NCI-H526 (cell line): ENCODE measurements around the gene RNF19B.
"Not testable (repeated sequence)": the region's sequence is repeated elsewhere in the genome, so short reads cannot be mapped to it uniquely, and the experiment has no call there.

Experiments
- DNase-seq, 2 experiments: peaks; one replicate each; lab custom pipeline; 2025; lab: John Stamatoyannopoulos, UW

The RNF19B gene

GRCh38 chr1:32931760-32932159 is 32.8 kb downstream of the RNF19B start:
- DNase-seq, result no peak

- DNase-seq, result peak in 1 of 2 experiments; percentile 38
These were observed 35.2 kb downstream of the RNF19B start for GRCh38 chr1:32929366-32929765.

GRCh38 chr1:32928715-32929114 is 35.9 kb downstream of the RNF19B start:
- no peak for DNase-seq

- no peak for DNase-seq
These were observed 36.3 kb downstream of the RNF19B start for GRCh38 chr1:32928285-32928684.

- no peak for DNase-seq
These were observed 37.2 kb downstream of the RNF19B start for GRCh38 chr1:32927441-32927840.

- no peak for DNase-seq
These were observed 38.0 kb downstream of the RNF19B start for GRCh38 chr1:32926562-32926961.

GRCh38 chr1:32925403-32926162 is 39.0 kb downstream of the RNF19B start:
- DNase-seq, result peak in 1 of 2 experiments; percentile 35

- DNase-seq, result peak in 1 of 2 experiments; percentile 9
These were observed 39.7 kb downstream of the RNF19B start for GRCh38 chr1:32924881-32925344.

- no peak for DNase-seq
These were observed 43.8 kb downstream of the RNF19B start for GRCh38 chr1:32920833-32921232.

GRCh38 chr1:32919811-32920733 is 44.5 kb downstream of the RNF19B start:
- DNase-seq, result no peak

GRCh38 chr1:32918179-32918578 is 46.4 kb downstream of the RNF19B start:
- peak in 1 of 2 experiments; percentile 22 for DNase-seq

- no peak for DNase-seq
These were observed 47.1 kb downstream of the RNF19B start for GRCh38 chr1:32917521-32917920.

- DNase-seq, result peak; percentile 86 to 88
These were observed 48.6 kb downstream of the RNF19B start for GRCh38 chr1:32915766-32916706.

GRCh38 chr1:32910319-32910718 is 54.3 kb downstream of the RNF19B start:
- no peak for DNase-seq

GRCh38 chr1:32907435-32907834 is 57.2 kb downstream of the RNF19B start:
- DNase-seq, result peak in 1 of 2 experiments; percentile 39

GRCh38 chr1:32906654-32907053 is 58.0 kb downstream of the RNF19B start:
- no peak for DNase-seq

GRCh38 chr1:32905588-32905987 is 59.0 kb downstream of the RNF19B start:
- DNase-seq, result not testable (repeated sequence)

- no peak for DNase-seq
These were observed 59.8 kb downstream of the RNF19B start for GRCh38 chr1:32904797-32905196.

GRCh38 chr1:32903991-32904785 is 60.4 kb downstream of the RNF19B start:
- no peak for DNase-seq

GRCh38 chr1:32902535-32902920 is 62.1 kb downstream of the RNF19B start:
- DNase-seq, result no peak
